Liver (tissue), 9 donors: ENCODE measurements around the gene TAPBP. TPM values are rescaled to one million over a fixed set of nuclear protein-coding genes. Genes with fewer than 3 reads are reported as not detected.
"Not testable (repeated sequence)": the region's sequence is repeated elsewhere in the genome, so short reads cannot be mapped to it uniquely, and the experiment has no call there.

Source experiments
- DNase-seq: peaks from one replicate; pipeline ENCODE4 v3.0.0-alpha.2; 2017; ENCODE audit warnings: low spot score
- H3K27ac ChIP-seq, 2 donors: one replicate each; pipeline ENCODE4 v1.7.0; 2013; ENCODE audit warnings: inconsistent platforms in 2 of 2, low read length in 2 of 2, control low read depth in 1 of 2, low read depth in 1 of 2, mild to moderate bottlenecking in 1 of 2
- H3K27me3 ChIP-seq, 4 donors: one replicate each; pipeline versions ENCODE4 v1.6.1 to v1.7.0; 2013; ENCODE audit warnings: low read length in 3 of 4, inconsistent platforms in 1 of 4, mild to moderate bottlenecking in 1 of 4, moderate library complexity in 1 of 4; ENCODE audit not compliant: control insufficient read depth in 4 of 4, insufficient read depth in 4 of 4
- H3K36me3 ChIP-seq, 4 donors: one replicate each; pipeline versions ENCODE4 v1.6.1 to v1.7.0; 2013; ENCODE audit warnings: low read length in 3 of 4, mild to moderate bottlenecking in 3 of 4, low read depth in 1 of 4, moderate library complexity in 1 of 4; ENCODE audit not compliant: control insufficient read depth in 4 of 4, insufficient read depth in 3 of 4
- H3K4me1 ChIP-seq, 4 donors: one replicate each; pipeline versions ENCODE4 v1.6.1 to v1.7.0; 2013; ENCODE audit warnings: low read length in 3 of 4, mild to moderate bottlenecking in 3 of 4, moderate library complexity in 1 of 4; ENCODE audit not compliant: control insufficient read depth in 4 of 4, insufficient read depth in 4 of 4
- H3K4me3 ChIP-seq, 3 donors: one replicate each; pipeline versions ENCODE4 v1.6.1 to v1.7.0; 2013; ENCODE audit warnings: low read length in 3 of 3, control low read depth in 1 of 3, low read depth in 1 of 3, mild to moderate bottlenecking in 1 of 3
- H3K9ac ChIP-seq, 2 donors: one replicate each; pipeline ENCODE4 v1.7.0; 2013; ENCODE audit warnings: low read length in 2 of 2, mild to moderate bottlenecking in 2 of 2, moderate library complexity in 2 of 2, control low read depth in 1 of 2, low read depth in 1 of 2
- H3K9me3 ChIP-seq, 4 donors: one replicate each; pipeline versions ENCODE4 v1.6.1 to v1.7.0; 2013; ENCODE audit warnings: low read length in 3 of 4; ENCODE audit not compliant: control insufficient read depth in 4 of 4
- EGR1 ChIP-seq, 2 donors: IDR thresholded peaks; 2 replicates each; pipeline ENCODE4 v1.6.1; 2016 to 2018; ENCODE audit warnings: antibody characterized with exemption in 2 of 2, low read depth in 2 of 2
- FOXA2 ChIP-seq: IDR thresholded peaks from 2 replicates; pipeline ENCODE4 v1.6.1; 2016; ENCODE audit warnings: antibody characterized with exemption
- GABPA ChIP-seq, 2 donors: IDR thresholded peaks in 1 of 2; conservative IDR thresholded peaks in 1 of 2; 2 replicates each; pipeline ENCODE4 v1.6.1; 2016; ENCODE audit warnings: antibody characterized with exemption in 2 of 2, mild to moderate bottlenecking in 1 of 2, moderate library complexity in 1 of 2
- HNF4G ChIP-seq: IDR thresholded peaks from 2 replicates; pipeline ENCODE4 v1.6.1; 2016; ENCODE audit warnings: antibody characterized with exemption
- JUND ChIP-seq, 2 donors: IDR thresholded peaks; 2 replicates each; pipeline ENCODE4 v1.6.1; 2016; ENCODE audit warnings: antibody characterized with exemption in 2 of 2
- NR2F2 ChIP-seq: IDR thresholded peaks from 2 replicates; pipeline ENCODE4 v1.6.1; 2016; ENCODE audit warnings: antibody characterized with exemption
- RAD21 ChIP-seq, 2 donors: IDR thresholded peaks; 2 replicates each; pipeline ENCODE4 v1.6.1; 2016; ENCODE audit warnings: antibody characterized with exemption in 2 of 2, mild to moderate bottlenecking in 2 of 2
- RXRA ChIP-seq, 2 donors: IDR thresholded peaks; 2 replicates each; pipeline ENCODE4 v1.6.1; 2017 to 2018; ENCODE audit warnings: antibody characterized with exemption in 2 of 2, mild to moderate bottlenecking in 1 of 2
- SP1 ChIP-seq: IDR thresholded peaks from 2 replicates; pipeline ENCODE4 v1.6.1; 2018; ENCODE audit warnings: antibody characterized with exemption, mild to moderate bottlenecking
- TAF1 ChIP-seq: conservative IDR thresholded peaks from 2 replicates; pipeline ENCODE4 v1.6.1; 2016; ENCODE audit warnings: antibody characterized with exemption, mild to moderate bottlenecking
- YY1 ChIP-seq: IDR thresholded peaks from 2 replicates; pipeline ENCODE4 v1.6.1; 2016; ENCODE audit warnings: antibody characterized with exemption, mild to moderate bottlenecking
- WGBS: extraction: QIAGEN DNeasy Blood & Tissue Kit; methylation state at CpG from one replicate; pipeline ENCODE4 v1.1.7; 2013; 5-methylcytosine and 5-hydroxymethylcytosine counted together
- polyA plus RNA-seq, 2 donors: library from polyadenylated mRNA; stranded (reverse) in 1 of 2; unstranded in 1 of 2; fragments of 200-250 nt in 1 of 2; fragments of >200 nt in 1 of 2; fragmentation: Nextera tagmentation in 1 of 2; extraction: Ambion mirVana in 1 of 2; gene quantifications; one replicate each; pipeline versions ENCODE4 v1.2.1 to v1.2.3, GENCODE V29; 2013 to 2015
- total RNA-seq, 2 donors: library from RNA; depleted of rRNA; stranded (reverse); fragments of >200 nt; gene quantifications; one replicate each; pipeline ENCODE4 v1.2.3, GENCODE V29; 2014
- TF ChIP-seq, protein P1 (sequence below): fragments of 150-350 bp; IDR thresholded peaks from 2 replicates; pipeline ENCODE4 v1.5.1; 2017; ENCODE audit warnings: improper control_type of control experiment, low read depth, low read length; ENCODE audit not compliant: missing input control
- TF ChIP-seq, protein P2 (sequence below): IDR thresholded peaks from 2 replicates; pipeline ENCODE4 v1.6.1; 2016; ENCODE audit warnings: antibody characterized with exemption
- TF ChIP-seq, protein P3 (sequence below): IDR thresholded peaks from 2 replicates; pipeline ENCODE4 v1.6.1; 2016; ENCODE audit warnings: antibody characterized with exemption
- TF ChIP-seq, protein P4 (sequence below): IDR thresholded peaks from 2 replicates; pipeline ENCODE4 v1.6.1; 2016; ENCODE audit warnings: antibody characterized with exemption
- donor health status: healthy.
- donor health status: healthy.
- donor health status: healthy.
- donor health status: healthy.
- donor health status: healthy.

Gene TAPBP
- total and polyA plus RNA-seq, 4 donors: 47.9 to 74.0 (median 51.0) TPM

DNA sequence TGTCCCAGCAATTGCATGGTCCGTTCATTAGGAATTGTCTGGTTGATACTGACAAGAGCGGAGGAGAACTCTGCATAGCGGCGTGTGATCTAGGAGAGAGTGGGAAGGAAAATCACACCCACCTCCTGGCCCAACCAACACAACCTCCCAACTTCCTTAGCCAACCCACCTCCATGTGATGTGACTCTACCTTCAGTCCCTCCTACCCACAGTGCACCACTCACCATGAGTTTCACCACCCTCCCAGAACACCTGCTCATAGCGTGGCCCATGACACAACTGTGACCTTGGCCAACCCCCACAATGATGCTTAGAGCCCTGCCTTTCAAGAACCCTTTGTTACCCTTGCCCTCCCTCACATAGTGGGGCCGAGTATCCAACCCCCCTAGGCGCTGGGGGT lies 49.9 kb downstream of the TAPBP start:
- TF ChIP-seq RAD21 (IDR thresholded peaks at IDR 0.05) (no peak), TAF1 (no peak), FOXA2 (no peak), NR2F2 (no peak), RXRA (IDR thresholded peaks at IDR 0.05) (no peak), GABPA (IDR thresholded peaks at IDR 0.05 in 1 of 2, conservative IDR thresholded peaks at IDR 0.05 in 1 of 2) (no peak), SP1 (no peak), YY1 (no peak), JUND (IDR thresholded peaks at IDR 0.05) (no peak), HNF4G (no peak), EGR1 (IDR thresholded peaks at IDR 0.05; ENCODE audit: low read depth in 2 of 2) (no peak)
- TF ChIP-seq, protein P1, sequence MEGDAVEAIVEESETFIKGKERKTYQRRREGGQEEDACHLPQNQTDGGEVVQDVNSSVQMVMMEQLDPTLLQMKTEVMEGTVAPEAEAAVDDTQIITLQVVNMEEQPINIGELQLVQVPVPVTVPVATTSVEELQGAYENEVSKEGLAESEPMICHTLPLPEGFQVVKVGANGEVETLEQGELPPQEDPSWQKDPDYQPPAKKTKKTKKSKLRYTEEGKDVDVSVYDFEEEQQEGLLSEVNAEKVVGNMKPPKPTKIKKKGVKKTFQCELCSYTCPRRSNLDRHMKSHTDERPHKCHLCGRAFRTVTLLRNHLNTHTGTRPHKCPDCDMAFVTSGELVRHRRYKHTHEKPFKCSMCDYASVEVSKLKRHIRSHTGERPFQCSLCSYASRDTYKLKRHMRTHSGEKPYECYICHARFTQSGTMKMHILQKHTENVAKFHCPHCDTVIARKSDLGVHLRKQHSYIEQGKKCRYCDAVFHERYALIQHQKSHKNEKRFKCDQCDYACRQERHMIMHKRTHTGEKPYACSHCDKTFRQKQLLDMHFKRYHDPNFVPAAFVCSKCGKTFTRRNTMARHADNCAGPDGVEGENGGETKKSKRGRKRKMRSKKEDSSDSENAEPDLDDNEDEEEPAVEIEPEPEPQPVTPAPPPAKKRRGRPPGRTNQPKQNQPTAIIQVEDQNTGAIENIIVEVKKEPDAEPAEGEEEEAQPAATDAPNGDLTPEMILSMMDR: no peak
- TF ChIP-seq, protein P2, sequence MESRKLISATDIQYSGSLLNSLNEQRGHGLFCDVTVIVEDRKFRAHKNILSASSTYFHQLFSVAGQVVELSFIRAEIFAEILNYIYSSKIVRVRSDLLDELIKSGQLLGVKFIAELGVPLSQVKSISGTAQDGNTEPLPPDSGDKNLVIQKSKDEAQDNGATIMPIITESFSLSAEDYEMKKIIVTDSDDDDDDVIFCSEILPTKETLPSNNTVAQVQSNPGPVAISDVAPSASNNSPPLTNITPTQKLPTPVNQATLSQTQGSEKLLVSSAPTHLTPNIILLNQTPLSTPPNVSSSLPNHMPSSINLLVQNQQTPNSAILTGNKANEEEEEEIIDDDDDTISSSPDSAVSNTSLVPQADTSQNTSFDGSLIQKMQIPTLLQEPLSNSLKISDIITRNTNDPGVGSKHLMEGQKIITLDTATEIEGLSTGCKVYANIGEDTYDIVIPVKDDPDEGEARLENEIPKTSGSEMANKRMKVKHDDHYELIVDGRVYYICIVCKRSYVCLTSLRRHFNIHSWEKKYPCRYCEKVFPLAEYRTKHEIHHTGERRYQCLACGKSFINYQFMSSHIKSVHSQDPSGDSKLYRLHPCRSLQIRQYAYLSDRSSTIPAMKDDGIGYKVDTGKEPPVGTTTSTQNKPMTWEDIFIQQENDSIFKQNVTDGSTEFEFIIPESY: no peak
- TF ChIP-seq, protein P3, sequence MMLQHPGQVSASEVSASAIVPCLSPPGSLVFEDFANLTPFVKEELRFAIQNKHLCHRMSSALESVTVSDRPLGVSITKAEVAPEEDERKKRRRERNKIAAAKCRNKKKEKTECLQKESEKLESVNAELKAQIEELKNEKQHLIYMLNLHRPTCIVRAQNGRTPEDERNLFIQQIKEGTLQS: no peak
- TF ChIP-seq, protein P4, sequence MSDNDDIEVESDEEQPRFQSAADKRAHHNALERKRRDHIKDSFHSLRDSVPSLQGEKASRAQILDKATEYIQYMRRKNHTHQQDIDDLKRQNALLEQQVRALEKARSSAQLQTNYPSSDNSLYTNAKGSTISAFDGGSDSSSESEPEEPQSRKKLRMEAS: no peak
- 83% methylated on average over 7 of the region's 7 CpGs for WGBS
- peaks cover 7 to 70% (median 58%) of the 10 kb centered on the region in 4 donors for H3K36me3 ChIP-seq
- H3K27ac ChIP-seq: no peak overlapping the region
- no peak for DNase-seq
- H3K27me3 ChIP-seq: no peaks in the 10 kb centered on the region
- no peak overlapping the region for H3K4me3 ChIP-seq
- H3K4me1 ChIP-seq: no peaks in the 10 kb centered on the region
- no peaks in the 10 kb centered on the region for H3K9me3 ChIP-seq
- no peak overlapping the region for H3K9ac ChIP-seq

DNA sequence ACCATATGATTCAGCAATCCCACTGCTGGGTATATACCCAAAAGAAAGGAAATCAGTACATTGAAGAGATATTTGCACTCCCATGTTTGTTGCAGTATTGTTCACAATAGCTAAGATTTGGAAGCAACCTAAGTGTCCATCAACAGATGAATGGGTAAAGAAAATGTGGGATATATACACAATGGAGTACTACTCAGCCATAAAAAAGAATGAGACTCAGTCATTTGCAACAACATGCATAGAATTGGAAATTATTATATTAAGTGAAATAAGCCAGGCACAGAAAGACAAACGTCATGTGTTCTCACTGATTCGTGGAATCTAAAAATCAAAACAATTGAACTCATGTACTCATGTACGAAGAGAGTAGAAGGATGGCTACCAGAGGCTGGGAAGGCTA lies 51.4 kb downstream of the TAPBP start:
- not testable (repeated sequence) for H3K27ac ChIP-seq, H3K27me3 ChIP-seq, H3K4me1 ChIP-seq, H3K4me3 ChIP-seq, DNase-seq, H3K9ac ChIP-seq, H3K9me3 ChIP-seq
- H3K36me3 ChIP-seq: peaks cover 9 to 60% (median 50%) of the 10 kb centered on the region in 4 donors
- 96% methylated on average over 3 of the region's 3 CpGs for WGBS

DNA sequence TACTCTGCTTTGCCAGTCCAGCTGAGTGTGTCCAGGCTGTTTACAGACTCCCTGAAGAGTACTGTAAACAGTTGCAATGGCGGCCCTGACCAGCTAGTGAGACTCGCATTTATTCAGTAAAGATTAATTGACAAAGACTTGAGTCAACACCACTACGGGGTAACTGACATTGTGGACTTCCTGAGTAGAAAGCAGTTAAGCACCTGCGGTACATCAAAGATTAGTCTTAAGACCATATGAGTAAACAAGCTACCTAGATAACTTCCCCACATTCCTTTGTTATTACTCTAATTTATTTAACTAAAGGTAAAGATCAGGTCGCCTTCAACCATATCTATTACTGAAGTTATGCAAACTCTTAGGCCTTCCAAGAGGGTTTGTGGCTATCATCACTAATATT lies 54.8 kb downstream of the TAPBP start:
- no peaks in the 10 kb centered on the region for H3K27me3 ChIP-seq
- H3K4me3 ChIP-seq: no peak overlapping the region
- 96% methylated on average over 5 of the region's 5 CpGs for WGBS
- no peak overlapping the region for H3K9ac ChIP-seq
- H3K27ac ChIP-seq: no peak overlapping the region
- no peaks in the 10 kb centered on the region for H3K4me1 ChIP-seq
- DNase-seq: no peak
- H3K36me3 ChIP-seq: peaks cover 8 to 45% (median 25%) of the 10 kb centered on the region in 4 donors
- no peaks in the 10 kb centered on the region for H3K9me3 ChIP-seq
- TF ChIP-seq SP1 (no peak), RAD21 (IDR thresholded peaks at IDR 0.05) (no peak), GABPA (IDR thresholded peaks at IDR 0.05 in 1 of 2, conservative IDR thresholded peaks at IDR 0.05 in 1 of 2) (no peak), NR2F2 (no peak)
- TF ChIP-seq, protein P2: no peak
- TF ChIP-seq, protein P1: no peak
